OCI-LY1 (cell line): ENCODE data around the gene CERK.

Experiments used
- H2AFZ ChIP-seq: fragments of 200-600 bp; sonication (generic), shearing (Covaris generic); 2 replicates; pipeline ENCODE4 v1.6.0; 2014; ENCODE audit warnings: antibody characterized with exemption, mild to moderate bottlenecking, low read length
- H3F3A ChIP-seq: fragments of 200-600 bp; sonication (generic), shearing (Covaris generic); 2 replicates; pipeline ENCODE4 v1.6.0; 2014; ENCODE audit warnings: mild to moderate bottlenecking, antibody characterized with exemption, low read length, moderate library complexity; ENCODE audit not compliant: insufficient read depth
- H3K27ac ChIP-seq: fragments of 200-600 bp; sonication (generic); 2 replicates; pipeline ENCODE4 v1.5.1; 2014; ENCODE audit warnings: low read length, mixed run types, mild to moderate bottlenecking, low read depth; ENCODE audit not compliant: poor library complexity, severe bottlenecking
- H3K27me3 ChIP-seq: fragments of 200-600 bp; sonication (generic); 2 replicates; pipeline ENCODE4 v1.6.0; 2014; ENCODE audit warnings: antibody characterized with exemption, mild to moderate bottlenecking, low read length, moderate library complexity; ENCODE audit not compliant: insufficient read depth
- H3K36me3 ChIP-seq: fragments of 200-600 bp; sonication (generic); 2 replicates; pipeline ENCODE4 v1.6.1; 2014; ENCODE audit warnings: mild to moderate bottlenecking, antibody characterized with exemption, low read length, moderate library complexity, mixed read lengths; ENCODE audit not compliant: insufficient read depth
- H3K4me1 ChIP-seq: fragments of 200-600 bp; sonication (generic); 2 replicates; pipeline ENCODE4 v1.5.1; 2014; ENCODE audit warnings: mild to moderate bottlenecking, low read length, moderate library complexity; ENCODE audit not compliant: insufficient read depth, severe bottlenecking
- H3K4me2 ChIP-seq: fragments of 200-600 bp; sonication (generic), shearing (Covaris generic); 2 replicates; pipeline ENCODE4 v1.6.1; 2014; ENCODE audit warnings: low read length
- H3K4me3 ChIP-seq: fragments of 200-600 bp; sonication (generic); 2 replicates; pipeline ENCODE4 v1.5.1; 2014; ENCODE audit warnings: low read length, low read depth, mild to moderate bottlenecking, mixed read lengths; ENCODE audit not compliant: poor library complexity, severe bottlenecking
- H3K79me2 ChIP-seq: fragments of 200-600 bp; shearing (Covaris generic); 2 replicates; pipeline ENCODE4 v1.6.1; 2016; ENCODE audit warnings: mixed run types, low read length, mixed read lengths; ENCODE audit not compliant: insufficient read depth
- H3K9ac ChIP-seq: fragments of 200-600 bp; sonication (generic), shearing (Covaris generic); 2 replicates; pipeline ENCODE4 v1.6.1; 2014; ENCODE audit warnings: mild to moderate bottlenecking, low read length, mixed read lengths
- H3K9me2 ChIP-seq: fragments of 200-600 bp; sonication (generic), shearing (Covaris generic); 2 replicates; pipeline ENCODE4 v1.6.1; 2014; ENCODE audit warnings: low read depth, mild to moderate bottlenecking, low read length, mixed read lengths
- H3K9me3 ChIP-seq: fragments of 200-600 bp; shearing (Covaris generic); 2 replicates; pipeline ENCODE4 v1.6.1; 2014; ENCODE audit warnings: low read length, mixed read lengths
- H4K20me1 ChIP-seq: fragments of 200-600 bp; sonication (generic), shearing (Covaris generic); 2 replicates; pipeline ENCODE4 v1.6.0; 2016; ENCODE audit warnings: mild to moderate bottlenecking, low read length; ENCODE audit not compliant: insufficient read depth
- EZH2 ChIP-seq: fragments of 200-600 bp; sonication (generic), shearing (Covaris generic); IDR thresholded peaks from 2 replicates; pipeline ENCODE4 v1.8.0; 2017; ENCODE audit warnings: borderline replicate concordance, mixed run types, mild to moderate bottlenecking, antibody characterized with exemption, low read length, moderate library complexity, mixed read lengths
- TF ChIP-seq, protein P1 (sequence below): fragments of 200-600 bp; sonication (generic), shearing (Covaris generic); IDR thresholded peaks from 2 replicates; pipeline ENCODE4 v1.5.1; 2017; ENCODE audit warnings: mild to moderate bottlenecking, antibody characterized with exemption, low read length, moderate library complexity, mixed read lengths

The CERK gene

DNA sequence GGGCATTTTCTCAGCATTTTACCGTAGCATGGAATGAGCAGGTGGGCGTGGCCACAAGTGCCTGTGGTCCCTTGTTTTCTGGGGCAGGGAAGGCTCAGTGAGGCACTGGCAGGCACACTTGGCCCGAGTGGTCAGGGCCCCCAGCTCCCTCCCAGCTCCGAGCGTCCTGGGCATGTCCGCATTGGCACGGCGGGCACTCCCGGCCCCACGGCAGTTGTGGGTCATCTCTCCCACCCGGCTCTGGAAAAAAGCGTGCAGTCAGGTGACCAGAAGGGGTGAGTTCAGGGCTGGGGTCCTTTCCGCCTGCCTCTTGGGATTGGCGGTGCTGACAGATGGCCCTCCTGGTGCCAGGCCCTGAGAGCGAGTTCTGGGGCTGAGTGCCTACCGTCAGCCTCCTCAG lies 62.1 kb downstream of the CERK start:
- Histone ChIP-seq H3F3A (no peaks in the 10 kb centered on the region), H3K4me1 (peaks cover 38% of the 10 kb centered on the region), H3K9me2 (no peaks in the 10 kb centered on the region), H3K79me2 (no peaks in the 10 kb centered on the region), H3K9me3 (no peaks in the 10 kb centered on the region), H3K9ac (no peak overlapping the region), H2AFZ (no peak overlapping the region), H3K4me3 (no peak overlapping the region), H3K27me3 (no peaks in the 10 kb centered on the region), H3K4me2 (no peak overlapping the region), H4K20me1 (no peaks in the 10 kb centered on the region), H3K27ac (no peak overlapping the region), H3K36me3 (no peaks in the 10 kb centered on the region)
- TF ChIP-seq EZH2: no peak
- TF ChIP-seq, protein P1, sequence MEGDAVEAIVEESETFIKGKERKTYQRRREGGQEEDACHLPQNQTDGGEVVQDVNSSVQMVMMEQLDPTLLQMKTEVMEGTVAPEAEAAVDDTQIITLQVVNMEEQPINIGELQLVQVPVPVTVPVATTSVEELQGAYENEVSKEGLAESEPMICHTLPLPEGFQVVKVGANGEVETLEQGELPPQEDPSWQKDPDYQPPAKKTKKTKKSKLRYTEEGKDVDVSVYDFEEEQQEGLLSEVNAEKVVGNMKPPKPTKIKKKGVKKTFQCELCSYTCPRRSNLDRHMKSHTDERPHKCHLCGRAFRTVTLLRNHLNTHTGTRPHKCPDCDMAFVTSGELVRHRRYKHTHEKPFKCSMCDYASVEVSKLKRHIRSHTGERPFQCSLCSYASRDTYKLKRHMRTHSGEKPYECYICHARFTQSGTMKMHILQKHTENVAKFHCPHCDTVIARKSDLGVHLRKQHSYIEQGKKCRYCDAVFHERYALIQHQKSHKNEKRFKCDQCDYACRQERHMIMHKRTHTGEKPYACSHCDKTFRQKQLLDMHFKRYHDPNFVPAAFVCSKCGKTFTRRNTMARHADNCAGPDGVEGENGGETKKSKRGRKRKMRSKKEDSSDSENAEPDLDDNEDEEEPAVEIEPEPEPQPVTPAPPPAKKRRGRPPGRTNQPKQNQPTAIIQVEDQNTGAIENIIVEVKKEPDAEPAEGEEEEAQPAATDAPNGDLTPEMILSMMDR: no peak

DNA sequence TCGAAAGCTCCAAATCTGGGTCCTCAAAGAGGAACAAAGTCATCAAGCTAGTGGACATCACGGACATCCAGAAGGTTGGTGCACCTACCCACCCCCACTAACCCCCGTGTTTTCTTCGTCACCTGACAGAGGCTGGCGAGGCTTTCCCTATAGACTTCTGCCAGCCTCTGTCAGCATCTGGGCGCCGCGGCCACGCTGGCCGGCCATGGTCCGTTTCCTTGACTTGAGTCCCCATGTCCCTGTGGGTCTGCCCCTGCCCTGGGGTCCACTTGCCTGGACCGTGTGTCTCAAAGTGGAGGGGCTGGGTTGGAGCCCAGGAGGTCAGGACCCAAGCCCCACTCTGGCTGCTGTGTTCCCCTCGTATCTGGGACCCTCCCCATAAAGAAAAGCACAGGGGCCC lies 62.6 kb downstream of the CERK start:
- no peaks in the 10 kb centered on the region for H3K9me3 ChIP-seq
- H3K4me2 ChIP-seq: peak overlapping the region; percentile 64
- no peak overlapping the region for H2AFZ ChIP-seq
- H3K4me3 ChIP-seq: peak overlapping the region; percentile 55
- H3K27ac ChIP-seq: no peak overlapping the region
- H3K4me1 ChIP-seq: peaks cover 38% of the 10 kb centered on the region
- no peaks in the 10 kb centered on the region for H3K9me2 ChIP-seq
- H3K27me3 ChIP-seq: no peaks in the 10 kb centered on the region
- H3F3A ChIP-seq: no peaks in the 10 kb centered on the region
- no peak overlapping the region for H3K9ac ChIP-seq
- TF ChIP-seq, protein P1: no peak
- no peak for TF ChIP-seq EZH2
- no peaks in the 10 kb centered on the region for H4K20me1 ChIP-seq
- no peaks in the 10 kb centered on the region for H3K79me2 ChIP-seq
- no peaks in the 10 kb centered on the region for H3K36me3 ChIP-seq

DNA sequence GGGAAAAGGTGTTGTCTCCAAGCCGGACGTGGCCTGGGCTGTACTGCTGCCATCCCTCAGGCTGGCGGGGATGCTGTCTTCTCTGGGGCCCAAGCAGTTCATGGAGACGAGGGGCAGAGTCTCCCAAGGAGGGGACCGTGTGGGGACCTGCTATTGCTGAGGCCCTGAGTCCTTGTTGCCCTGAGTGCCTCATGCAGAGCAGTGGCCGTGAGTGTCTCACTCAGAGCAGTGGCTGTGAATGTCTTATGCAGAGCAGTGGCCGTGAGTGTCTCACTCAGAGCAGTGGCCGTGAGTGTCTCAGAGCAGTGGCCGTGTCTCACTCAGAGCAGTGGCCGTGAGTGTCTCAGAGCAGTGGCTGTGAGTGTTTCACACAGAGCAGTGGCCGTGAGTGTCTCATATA lies 63.1 kb downstream of the CERK start:
- H3K9ac ChIP-seq: peak overlapping the region; percentile 58
- H3K36me3 ChIP-seq: no peaks in the 10 kb centered on the region
- H3K79me2 ChIP-seq: no peaks in the 10 kb centered on the region
- peak overlapping the region; percentile 55 for H3K4me3 ChIP-seq
- H3K4me1 ChIP-seq: peaks cover 38% of the 10 kb centered on the region
- H4K20me1 ChIP-seq: no peaks in the 10 kb centered on the region
- H3K27ac ChIP-seq: peak overlapping the region; percentile 70
- H3F3A ChIP-seq: no peaks in the 10 kb centered on the region
- H2AFZ ChIP-seq: no peak overlapping the region
- no peak for TF ChIP-seq EZH2
- TF ChIP-seq, protein P1: no peak
- H3K9me2 ChIP-seq: no peaks in the 10 kb centered on the region
- peak overlapping the region; percentile 64 for H3K4me2 ChIP-seq
- H3K9me3 ChIP-seq: no peaks in the 10 kb centered on the region
- no peaks in the 10 kb centered on the region for H3K27me3 ChIP-seq
